Activated CD8-positive, alpha-beta memory T cell treated with anti-CD3 and anti-CD28 coated beads for 24 hours (primary cell): Measurements from ENCODE around the gene SMAD5.

Experiments
- DNase-seq: peaks from one replicate; pipeline ENCODE4 v3.0.0-alpha.2; 2020

Gene SMAD5

DNA sequence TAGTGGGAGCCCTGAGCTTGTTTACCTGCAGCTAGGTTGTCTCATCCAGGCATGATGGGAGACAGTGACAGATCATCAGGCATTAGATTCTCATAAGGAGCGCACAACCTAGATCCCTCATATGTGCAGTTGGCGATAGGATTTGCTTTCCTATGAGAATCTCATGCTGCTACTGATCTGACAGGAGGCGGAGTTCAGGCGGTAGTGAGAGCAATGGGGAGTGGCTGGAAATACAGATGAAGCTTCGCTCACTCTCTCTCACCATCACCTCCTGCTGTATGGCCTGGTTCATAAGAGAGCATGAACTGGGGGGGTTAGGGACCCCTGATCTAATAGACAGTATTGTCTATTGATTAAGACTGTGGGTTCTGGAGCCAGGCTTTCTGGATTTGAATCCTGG, 24.9 kb downstream of the SMAD5 start:
- DNase-seq, result no peak

DNA sequence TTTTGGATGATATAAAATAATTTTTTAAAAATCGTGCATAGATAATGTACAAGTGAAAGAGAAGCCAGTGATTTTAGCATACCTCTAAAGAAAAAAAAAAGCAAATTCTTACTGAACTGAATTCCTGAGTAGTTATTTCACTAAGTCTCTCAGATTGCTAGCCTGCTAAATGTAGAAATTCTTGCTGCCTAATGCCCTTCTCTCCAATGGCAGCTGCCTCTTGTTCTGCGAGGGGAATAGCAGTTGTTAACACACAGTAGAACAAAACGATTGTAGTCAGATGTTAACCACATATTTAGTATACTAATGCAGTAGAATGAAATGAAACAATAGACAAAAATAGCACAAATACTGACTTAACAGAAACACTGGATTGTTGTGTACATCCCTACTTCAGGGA, 26.8 kb downstream of the SMAD5 start:
- no peak for DNase-seq

DNA sequence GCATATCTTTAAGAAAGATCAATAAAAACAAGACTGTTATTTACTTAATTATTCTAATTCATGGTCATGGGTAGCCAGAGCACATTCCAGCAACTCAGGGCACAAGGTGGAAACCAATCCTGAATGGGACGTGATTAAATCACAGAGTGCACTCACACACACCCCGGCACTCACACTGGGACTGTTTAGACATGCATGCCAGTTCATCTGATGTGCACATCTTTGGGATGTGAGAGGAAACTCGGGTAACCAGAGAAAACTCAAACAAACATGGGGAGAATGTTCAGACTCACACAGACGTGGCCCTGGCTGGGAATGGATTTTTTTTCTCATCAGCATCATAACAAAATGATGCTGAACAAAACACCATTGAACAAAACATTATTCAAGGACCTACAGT, 29.4 kb downstream of the SMAD5 start:
- DNase-seq, result no peak

GRCh38 chr5:136164226-136164625, 31.6 kb downstream of the SMAD5 start:
- no peak for DNase-seq

DNA sequence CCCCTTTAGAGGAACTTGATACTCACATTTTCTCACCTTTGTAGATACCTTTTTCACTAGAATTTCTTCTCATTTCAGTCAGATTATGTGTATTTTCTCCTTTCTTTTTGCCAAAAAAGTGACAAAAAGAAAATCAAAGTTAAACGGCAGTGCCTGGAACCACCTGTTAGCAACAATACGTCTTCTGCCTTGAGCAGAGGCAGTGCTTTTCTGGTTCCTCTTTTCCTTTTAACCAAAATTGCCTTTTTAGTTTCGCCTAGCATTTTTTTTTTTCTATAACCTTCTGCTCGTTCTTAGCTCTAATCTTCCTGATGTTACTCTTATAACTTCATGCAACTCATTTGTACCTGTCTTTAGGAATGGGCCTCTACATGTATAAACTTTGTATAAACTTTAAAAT, 34.3 kb downstream of the SMAD5 start:
- DNase-seq, result no peak

DNA sequence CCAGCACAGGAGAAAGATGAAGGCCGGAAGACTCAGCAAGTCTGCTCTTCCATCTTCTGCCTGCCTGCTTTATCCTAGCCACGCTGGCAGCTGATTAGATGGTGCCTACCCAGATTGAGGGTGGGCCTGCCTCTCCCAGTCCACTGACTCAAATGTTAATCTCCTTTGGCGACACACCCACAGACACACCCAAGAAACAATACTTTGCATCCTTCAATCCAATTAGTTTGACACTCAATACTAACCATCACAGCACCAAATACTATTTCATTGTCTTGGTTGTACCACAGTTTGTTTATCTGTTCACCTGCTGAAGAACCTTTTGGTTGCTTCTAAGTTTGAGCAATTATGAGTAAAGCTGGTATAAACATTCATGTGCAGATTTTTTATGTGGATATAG, 36.6 kb downstream of the SMAD5 start:
- no peak for DNase-seq

- DNase-seq, result no peak
Observed at GRCh38 chr5:136174021-136174659, 41.5 kb downstream of the SMAD5 start.

DNA sequence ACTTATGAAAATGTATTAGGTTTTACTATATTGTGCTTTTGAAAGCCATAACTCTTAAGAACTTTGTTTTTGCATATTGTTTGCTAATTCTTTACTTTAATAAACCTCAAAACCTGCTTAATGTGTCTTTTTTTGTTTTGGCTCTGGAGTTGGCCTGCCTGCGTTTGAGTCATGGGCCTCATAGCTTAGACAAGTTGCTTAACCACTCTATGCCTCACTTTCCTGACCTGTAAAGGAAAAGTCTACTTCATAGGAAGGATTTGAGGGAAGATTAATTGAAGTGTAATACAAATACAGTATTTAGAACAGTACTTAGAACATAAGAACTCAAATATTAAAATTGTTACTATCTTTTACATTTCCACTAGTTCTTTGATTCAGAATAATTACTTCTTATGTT, 50.0 kb downstream of the SMAD5 start:
- no peak for DNase-seq

DNA sequence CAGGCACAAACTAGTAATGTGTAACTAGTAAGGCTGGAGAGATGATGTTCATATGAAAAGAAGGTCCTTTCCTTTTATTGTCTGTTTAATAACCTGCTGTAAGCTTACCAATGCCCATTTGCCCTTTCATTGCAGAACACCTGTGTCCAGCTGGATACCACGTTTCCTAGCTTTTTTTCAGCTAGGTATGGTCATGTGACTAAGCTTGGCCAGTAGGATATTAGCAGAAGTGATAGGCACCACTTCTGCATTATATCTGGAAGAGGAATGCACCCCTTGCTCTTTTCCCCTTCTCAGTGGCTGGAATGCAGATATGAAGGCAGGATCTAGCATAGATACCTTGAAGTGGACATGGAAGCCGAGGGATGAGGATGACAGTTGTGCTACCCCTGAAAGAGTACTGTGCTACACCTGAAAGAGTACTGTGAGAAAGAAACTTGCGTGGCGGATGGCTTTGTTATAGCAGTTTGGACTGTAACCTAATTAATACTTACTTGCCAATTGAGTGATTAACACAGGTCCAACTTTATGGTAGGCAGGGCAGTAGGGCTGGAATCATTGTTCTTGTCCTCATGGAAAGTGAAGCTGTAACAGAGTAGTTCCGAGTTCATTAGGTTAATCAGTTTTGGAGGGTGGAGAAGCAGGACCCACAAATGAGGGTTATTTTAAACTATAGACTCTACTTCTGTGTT, 53.5 kb downstream of the SMAD5 start:
- DNase-seq, result no peak

DNA sequence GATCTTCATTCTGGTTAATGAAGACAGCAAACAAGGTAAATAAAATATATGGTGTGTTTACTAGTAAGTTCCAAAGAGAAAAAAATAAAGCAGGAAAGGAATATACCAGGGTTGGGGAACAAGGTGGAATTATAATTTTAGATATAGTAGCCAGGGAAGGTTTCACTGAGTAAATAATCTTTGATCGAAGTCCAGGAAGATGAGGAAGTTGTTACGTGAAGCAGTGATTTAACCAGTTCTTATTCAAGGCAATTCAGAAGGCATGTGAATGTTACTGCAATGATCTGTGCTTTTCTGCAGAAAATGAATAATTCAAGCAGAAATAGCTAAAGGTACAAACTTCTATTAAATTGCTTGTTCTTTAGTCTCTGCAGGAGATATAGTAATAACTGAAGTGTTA, 54.2 kb downstream of the SMAD5 start:
- DNase-seq, result no peak

GRCh38 chr5:136188859-136189258, 56.2 kb downstream of the SMAD5 start:
- DNase-seq, result peak; percentile 33

DNA sequence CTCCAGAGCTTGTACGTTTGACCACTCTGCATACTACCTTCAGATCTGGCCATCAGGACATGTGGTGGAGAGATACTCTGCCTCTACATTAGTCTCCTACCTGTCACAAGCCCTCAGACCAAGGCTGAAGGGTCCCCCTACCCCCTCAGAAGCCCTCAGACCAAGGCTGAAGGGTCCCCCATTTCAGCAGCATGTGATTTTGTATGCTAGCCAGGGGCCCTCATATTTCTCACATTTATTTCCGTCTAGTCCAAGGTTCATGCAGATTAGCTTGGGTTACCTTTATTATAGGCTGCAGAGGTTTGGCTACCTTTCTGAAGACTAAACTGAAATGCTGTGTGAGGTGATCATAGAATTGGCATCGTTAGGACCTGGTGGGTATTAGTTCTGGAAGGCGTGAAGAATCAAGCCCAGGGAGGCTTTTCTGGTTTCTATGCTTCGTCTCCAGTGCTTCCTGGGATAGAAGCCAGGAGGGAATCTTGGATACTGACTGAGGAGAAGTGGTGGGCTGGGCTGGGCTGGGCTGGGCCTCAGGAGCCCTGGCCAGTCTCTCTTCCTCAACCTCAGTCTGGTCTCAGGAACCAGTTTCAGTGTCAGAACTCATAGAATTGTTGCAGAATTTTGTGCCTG, 57.6 kb downstream of the SMAD5 start:
- DNase-seq, result no peak

DNA sequence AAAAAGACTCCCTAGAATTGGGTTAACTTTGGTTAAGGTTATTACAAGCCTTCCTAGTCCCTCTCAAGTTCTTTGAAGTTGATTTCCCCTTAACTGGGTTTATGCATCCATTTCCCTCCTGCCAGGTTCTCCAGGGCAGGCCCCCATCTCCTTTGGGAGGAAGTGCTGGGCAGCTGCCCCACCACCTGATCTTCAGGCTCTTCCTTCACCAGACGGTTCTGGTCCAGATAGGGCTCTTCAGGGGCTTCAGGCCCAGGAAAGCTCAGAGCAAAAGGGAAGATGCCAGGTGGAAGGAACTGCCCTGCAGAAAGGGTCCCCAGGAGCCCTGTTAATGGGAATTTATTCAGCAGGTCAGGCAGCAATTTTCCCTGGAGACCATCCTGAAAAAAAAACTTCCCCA, 58.3 kb downstream of the SMAD5 start:
- no peak for DNase-seq

DNA sequence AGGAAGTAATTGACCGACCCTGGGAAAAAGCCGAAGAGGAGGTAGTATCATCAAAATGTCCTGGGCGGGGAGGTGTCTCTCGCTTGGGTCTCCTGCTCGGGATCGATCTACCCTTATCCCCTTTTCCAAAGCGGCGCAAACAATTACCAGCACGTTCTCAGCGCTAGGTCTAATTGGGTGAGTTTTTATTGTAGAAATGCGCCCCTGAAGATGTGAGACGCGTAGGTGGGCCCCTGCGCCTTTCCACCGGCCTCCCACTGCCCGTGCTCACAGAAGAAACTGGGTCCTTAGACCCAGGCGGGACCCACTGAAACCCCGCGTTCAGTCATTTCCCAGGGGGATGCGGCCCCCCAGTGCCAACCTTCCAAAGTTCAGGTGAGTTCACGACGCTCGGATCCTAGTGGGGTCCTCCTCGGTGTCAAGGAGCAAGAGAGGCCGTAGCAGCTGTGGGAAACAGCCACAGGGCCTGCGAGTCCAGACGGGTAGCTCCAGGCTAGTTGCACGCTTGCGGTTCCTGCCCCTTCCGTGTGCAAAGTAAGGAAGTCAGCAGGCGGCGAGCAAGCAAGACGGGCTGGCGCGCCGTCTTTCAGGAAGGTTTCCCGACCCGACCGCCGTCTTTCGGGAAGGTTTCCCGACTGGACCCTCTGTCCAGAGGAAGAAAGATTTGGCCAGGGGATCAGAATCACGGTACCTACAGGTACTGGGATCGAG, 58.8 kb downstream of the SMAD5 start:
- DNase-seq, result peak; percentile 38

- DNase-seq, result peak; percentile 47
Observed at GRCh38 chr5:136192015-136192525, 59.4 kb downstream of the SMAD5 start.

GRCh38 chr5:136192526-136193321, 60.1 kb downstream of the SMAD5 start, which contains the start of gene SMIM32:
SMIM32 (minus strand) TSS chr5:136193162; CDS start chr5:136192524, 638 bp downstream.
- peak; percentile 52 for DNase-seq

DNA sequence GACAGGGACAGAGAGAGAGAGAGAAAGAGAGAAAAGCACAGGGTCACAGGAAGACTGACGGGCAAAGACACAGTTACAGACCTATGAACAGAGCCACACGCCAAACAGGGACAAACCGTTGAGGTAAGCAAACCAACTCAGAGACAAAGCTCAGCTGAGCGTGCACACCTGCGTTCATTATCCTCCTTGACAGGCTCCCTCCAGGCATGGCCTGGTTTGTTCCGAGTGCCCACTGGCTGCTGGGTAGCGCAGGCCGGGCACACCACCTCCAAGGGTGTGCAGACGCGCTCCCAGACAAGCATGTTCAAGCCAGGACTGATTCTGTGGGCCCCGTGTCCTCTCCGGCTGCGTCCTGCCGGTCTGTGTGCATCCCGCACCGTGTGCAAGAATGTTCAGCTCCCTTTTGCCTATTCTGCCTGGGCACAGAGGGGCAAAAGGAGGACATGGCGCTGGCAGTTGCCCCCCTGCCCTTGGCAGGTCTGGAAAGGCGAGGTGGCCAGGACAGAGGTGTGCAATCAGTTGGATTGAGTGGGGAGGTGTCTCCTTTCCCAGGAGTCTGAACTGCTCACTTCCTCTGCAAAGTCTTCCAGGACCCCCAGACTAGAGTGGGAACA, 60.8 kb downstream of the SMAD5 start:
- peak; percentile 47 for DNase-seq

DNA sequence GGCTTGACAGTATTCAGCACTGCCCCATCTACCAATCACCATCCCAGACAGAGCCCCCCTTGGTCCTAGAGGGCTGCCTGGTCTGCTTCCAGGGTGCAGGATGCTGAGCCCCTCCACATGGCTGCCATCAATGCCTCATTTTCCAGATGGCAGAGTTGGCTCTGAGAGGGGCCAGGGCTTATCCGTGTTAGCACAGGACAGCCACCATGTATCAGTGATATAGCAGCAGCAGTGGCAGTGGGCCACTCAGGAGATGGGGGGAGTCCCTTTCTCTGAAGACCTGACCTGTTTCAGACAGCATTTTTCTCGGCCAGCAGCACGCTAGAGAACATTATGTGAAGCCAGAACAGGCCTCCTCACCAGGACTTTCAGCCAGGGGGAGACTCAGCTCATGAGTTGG, 61.9 kb downstream of the SMAD5 start:
- DNase-seq, result no peak

- no peak for DNase-seq
Observed at GRCh38 chr5:136195971-136196820, 63.6 kb downstream of the SMAD5 start.

DNA sequence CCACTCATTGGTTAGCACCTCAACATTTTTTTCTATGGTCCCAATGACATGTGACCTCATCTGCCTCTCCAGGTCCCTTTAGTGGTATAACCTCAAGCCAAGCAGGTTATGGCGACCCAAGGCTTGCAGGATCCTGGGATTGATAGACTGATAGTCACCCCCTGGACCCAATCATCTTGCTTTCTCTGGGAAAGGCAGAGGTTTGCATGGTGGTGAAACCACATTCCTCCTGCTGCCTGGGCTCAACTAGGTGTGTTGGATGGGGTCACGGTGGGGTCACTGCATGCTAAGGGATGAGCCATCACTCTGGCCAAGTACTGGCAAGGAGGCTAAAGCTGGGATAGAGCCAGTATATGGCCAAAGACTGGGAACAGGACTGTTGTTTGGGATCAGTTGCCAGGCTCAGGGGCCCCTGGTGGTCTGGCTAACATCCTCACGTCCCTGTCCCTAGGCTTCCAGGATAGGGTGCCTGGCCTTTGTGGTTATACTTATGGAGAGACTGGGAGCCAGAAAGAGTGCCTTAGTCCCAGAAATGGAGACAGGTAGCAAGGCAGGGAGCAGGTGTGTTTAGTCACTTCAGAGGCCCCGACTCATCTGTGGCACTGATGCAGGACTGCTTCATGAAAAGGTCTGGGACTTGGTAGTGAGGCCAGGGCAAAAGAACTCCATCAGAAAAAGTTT, 65.0 kb downstream of the SMAD5 start:
- peak; percentile 30 for DNase-seq

DNA sequence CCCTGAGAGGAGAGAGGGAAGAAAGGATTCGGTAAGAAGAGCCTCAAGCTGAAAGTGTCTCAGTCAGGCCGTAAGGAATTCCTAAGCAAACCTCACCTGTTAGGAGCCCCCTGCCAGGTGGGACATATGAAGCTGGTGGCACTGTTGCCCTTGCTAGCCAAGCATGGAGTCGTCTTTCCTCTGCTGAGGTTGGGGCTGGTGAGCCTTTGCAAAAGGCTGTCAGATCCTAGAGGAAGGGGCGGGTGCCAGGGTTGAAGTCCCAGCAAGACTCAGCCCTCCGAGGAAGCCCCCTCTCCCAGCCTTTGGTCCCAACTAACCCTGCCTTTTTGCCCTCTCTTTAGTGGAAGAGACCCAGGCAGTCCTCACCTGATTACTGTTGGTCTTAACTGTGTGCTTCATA, 65.8 kb downstream of the SMAD5 start:
- peak; percentile 26 for DNase-seq
